Gastrocnemius medialis (tissue), 4 donors: ENCODE data around the gene L1CAM.
"Not testable (repeated sequence)": the region's sequence is repeated elsewhere in the genome, so short reads cannot be mapped to it uniquely, and the experiment has no call there.

Source experiments
- CTCF ChIP-seq, 5 experiments: fragments of 450-650 bp in 3 of 5; fragments of 200-600 bp in 2 of 5; sonication (generic) in 2 of 5; IDR thresholded peaks in 4 of 5; conservative IDR thresholded peaks in 1 of 5; 1 replicate in 4 of 5; 2 replicates in 1 of 5; pipeline ENCODE4 v1.5.1; 2016 to 2019; ENCODE audit warnings: antibody characterized with exemption in 5 of 5, mild to moderate bottlenecking in 3 of 5, moderate library complexity in 3 of 5
- POLR2A ChIP-seq, 2 donors: fragments of 450-650 bp; IDR thresholded peaks; one replicate each; pipeline ENCODE4 v1.6.1; 2017; ENCODE audit warnings: antibody characterized with exemption in 2 of 2, mild to moderate bottlenecking in 2 of 2, moderate library complexity in 2 of 2

GRCh38 chrX:153818064-153818463 lies 67.9 kb downstream of the L1CAM start:
- TF ChIP-seq POLR2A (IDR thresholded peaks at IDR 0.05); CTCF (IDR thresholded peaks at IDR 0.05 in 4 of 5, conservative IDR thresholded peaks at IDR 0.05 in 1 of 5): not testable (repeated sequence)
